Vagina (tissue), 2 donors: ENCODE results near the gene SRXN1. TPM values are rescaled to one million over a fixed set of nuclear protein-coding genes. Genes with fewer than 3 reads are reported as not detected.
A peak's percentile ranks its signal among the peaks of the same experiment; 100 is the strongest.

Source experiments
- DNase-seq, 2 donors: peaks; one replicate each; pipeline ENCODE4 v3.0.0-alpha.2; 2017; ENCODE audit errors: extremely low spot score in 2 of 2
- H3K27ac ChIP-seq: fragments of 200-600 bp; sonication (generic); one replicate; pipeline ENCODE4 v1.5.1; 2019
- H3K27me3 ChIP-seq: fragments of 200-600 bp; sonication (generic); one replicate; pipeline ENCODE4 v1.5.1; 2019
- H3K36me3 ChIP-seq, 2 donors: fragments of 200-600 bp; sonication (generic); one replicate each; pipeline ENCODE4 v1.5.1; 2017 to 2019
- H3K4me1 ChIP-seq: fragments of 200-600 bp; sonication (generic); one replicate; pipeline ENCODE4 v1.5.1; 2019
- H3K4me3 ChIP-seq, 2 donors: fragments of 200-600 bp; sonication (generic); 1 replicate in 1 of 2; 2 replicates in 1 of 2; pipeline ENCODE4 v1.5.1; 2016 to 2019
- H3K9me3 ChIP-seq: fragments of 200-600 bp; sonication (generic); one replicate; pipeline ENCODE4 v1.5.1; 2019
- POLR2A ChIP-seq, 2 donors: fragments of 450-650 bp; IDR thresholded peaks; one replicate each; pipeline ENCODE4 v1.6.1; 2017; ENCODE audit warnings: antibody characterized with exemption in 2 of 2, mild to moderate bottlenecking in 2 of 2, moderate library complexity in 2 of 2
- POLR2AphosphoS5 ChIP-seq, 2 donors: sonication (generic); formaldehyde crosslinking; IDR thresholded peaks; one replicate each; pipeline ENCODE4 v1.9.0; 2017; ENCODE audit warnings: antibody characterized with exemption in 2 of 2, mild to moderate bottlenecking in 2 of 2, low read depth in 1 of 2; ENCODE audit not compliant: insufficient read depth in 1 of 2
- intact Hi-C: fragments of 100-400 bp; cut with DNase I; formaldehyde crosslinking; loops from one replicate; pipeline ENCODE4 v1.15.1; 2023
- total RNA-seq: library from RNA; depleted of rRNA; stranded (reverse); fragments of >200 nt; gene quantifications from one replicate; pipeline ENCODE4 v1.2.3, GENCODE V29; 2016
- TF ChIP-seq, protein P1 (sequence below), 3 experiments: fragments of 450-650 bp in 2 of 3; fragments of 200-600 bp in 1 of 3; sonication (generic) in 1 of 3; IDR thresholded peaks; one replicate each; pipeline ENCODE4 v1.5.1; 2017 to 2019; ENCODE audit warnings: antibody characterized with exemption in 3 of 3, mild to moderate bottlenecking in 2 of 3, moderate library complexity in 2 of 3

Gene SRXN1
- total RNA-seq, 1 donor from 2014 or later, result 23.8 TPM

GRCh38 chr20:667351-668034 is 14.5 kb upstream of the SRXN1 start:
- Histone ChIP-seq H3K36me3 (no peaks in the 10 kb centered on the region), H3K27ac (no peak overlapping the region), H3K27me3 (peaks cover 6% of the 10 kb centered on the region), H3K4me3 (no peak overlapping the region), H3K4me1 (no peaks in the 10 kb centered on the region), H3K9me3 (no peaks in the 10 kb centered on the region)
- TF ChIP-seq, protein P1, sequence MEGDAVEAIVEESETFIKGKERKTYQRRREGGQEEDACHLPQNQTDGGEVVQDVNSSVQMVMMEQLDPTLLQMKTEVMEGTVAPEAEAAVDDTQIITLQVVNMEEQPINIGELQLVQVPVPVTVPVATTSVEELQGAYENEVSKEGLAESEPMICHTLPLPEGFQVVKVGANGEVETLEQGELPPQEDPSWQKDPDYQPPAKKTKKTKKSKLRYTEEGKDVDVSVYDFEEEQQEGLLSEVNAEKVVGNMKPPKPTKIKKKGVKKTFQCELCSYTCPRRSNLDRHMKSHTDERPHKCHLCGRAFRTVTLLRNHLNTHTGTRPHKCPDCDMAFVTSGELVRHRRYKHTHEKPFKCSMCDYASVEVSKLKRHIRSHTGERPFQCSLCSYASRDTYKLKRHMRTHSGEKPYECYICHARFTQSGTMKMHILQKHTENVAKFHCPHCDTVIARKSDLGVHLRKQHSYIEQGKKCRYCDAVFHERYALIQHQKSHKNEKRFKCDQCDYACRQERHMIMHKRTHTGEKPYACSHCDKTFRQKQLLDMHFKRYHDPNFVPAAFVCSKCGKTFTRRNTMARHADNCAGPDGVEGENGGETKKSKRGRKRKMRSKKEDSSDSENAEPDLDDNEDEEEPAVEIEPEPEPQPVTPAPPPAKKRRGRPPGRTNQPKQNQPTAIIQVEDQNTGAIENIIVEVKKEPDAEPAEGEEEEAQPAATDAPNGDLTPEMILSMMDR (IDR thresholded peaks at IDR 0.05), result peak; percentile 26 to 45 (median 36)
- no peak for TF ChIP-seq POLR2AphosphoS5 (IDR thresholded peaks at IDR 0.05; ENCODE audit: insufficient read depth in 1 of 2, low read depth in 1 of 2)
- no peak for DNase-seq
- intact Hi-C loops, result loop anchor here (1.0 kb wide), 1 partner anchor 110 kb away; no protein-coding TSS in a partner anchor

DNA sequence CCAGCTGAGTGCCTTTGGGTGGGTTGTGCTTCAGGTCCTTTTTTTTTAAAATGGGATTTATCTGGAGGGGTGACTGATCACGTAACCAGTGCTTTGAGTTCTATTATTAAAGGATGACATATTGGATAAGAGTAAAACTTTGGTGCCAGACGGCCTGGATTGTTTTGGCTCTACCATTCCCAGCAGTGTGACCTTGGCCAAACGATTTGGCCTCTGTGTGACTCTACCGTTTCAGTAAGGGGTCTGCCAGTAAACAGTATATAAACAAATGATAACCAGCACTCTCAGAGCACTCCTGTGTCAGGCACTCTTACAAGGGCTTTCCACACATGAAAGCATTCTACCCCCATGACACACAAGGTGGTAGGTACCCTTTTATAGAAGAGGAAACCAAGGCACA is 13.9 kb upstream of the SRXN1 start:
- Histone ChIP-seq H3K4me1 (peaks cover 5% of the 10 kb centered on the region), H3K9me3 (no peaks in the 10 kb centered on the region), H3K36me3 (no peaks in the 10 kb centered on the region), H3K4me3 (no peak overlapping the region), H3K27ac (no peak overlapping the region), H3K27me3 (peaks cover 8% of the 10 kb centered on the region)
- no peak for DNase-seq
- intact Hi-C loops, result no loop called here
- TF ChIP-seq POLR2AphosphoS5 (IDR thresholded peaks at IDR 0.05; ENCODE audit: insufficient read depth in 1 of 2, low read depth in 1 of 2), result no peak
- TF ChIP-seq, protein P1 (IDR thresholded peaks at IDR 0.05), result no peak
- TF ChIP-seq POLR2A (IDR thresholded peaks at IDR 0.05), result no peak

- no peak for DNase-seq
- TF ChIP-seq POLR2AphosphoS5 (IDR thresholded peaks at IDR 0.05; ENCODE audit: insufficient read depth in 1 of 2, low read depth in 1 of 2), result no peak
- no peak for TF ChIP-seq POLR2A (IDR thresholded peaks at IDR 0.05)
- peaks cover 9% of the 10 kb centered on the region for H3K27me3 ChIP-seq
- no peaks in the 10 kb centered on the region for H3K36me3 ChIP-seq
- no peaks in the 10 kb centered on the region for H3K9me3 ChIP-seq
- no peak overlapping the region for H3K4me3 ChIP-seq
- H3K4me1 ChIP-seq, result peaks cover 5% of the 10 kb centered on the region
- intact Hi-C loops, result no loop called here
- H3K27ac ChIP-seq, result no peak overlapping the region
Measured at GRCh38 chr20:665276-665675, 12.3 kb upstream of the SRXN1 start.

GRCh38 chr20:664576-664975 is 11.6 kb upstream of the SRXN1 start:
- no peak for DNase-seq
- no peak for TF ChIP-seq POLR2A (IDR thresholded peaks at IDR 0.05)
- TF ChIP-seq POLR2AphosphoS5 (IDR thresholded peaks at IDR 0.05; ENCODE audit: insufficient read depth in 1 of 2, low read depth in 1 of 2), result no peak
- TF ChIP-seq, protein P1 (IDR thresholded peaks at IDR 0.05), result no peak
- intact Hi-C loops, result no loop called here
- Histone ChIP-seq H3K36me3 (no peaks in the 10 kb centered on the region), H3K4me1 (peaks cover 5% of the 10 kb centered on the region), H3K27ac (no peak overlapping the region), H3K4me3 (no peak overlapping the region), H3K9me3 (no peaks in the 10 kb centered on the region), H3K27me3 (peaks cover 9% of the 10 kb centered on the region)

DNA sequence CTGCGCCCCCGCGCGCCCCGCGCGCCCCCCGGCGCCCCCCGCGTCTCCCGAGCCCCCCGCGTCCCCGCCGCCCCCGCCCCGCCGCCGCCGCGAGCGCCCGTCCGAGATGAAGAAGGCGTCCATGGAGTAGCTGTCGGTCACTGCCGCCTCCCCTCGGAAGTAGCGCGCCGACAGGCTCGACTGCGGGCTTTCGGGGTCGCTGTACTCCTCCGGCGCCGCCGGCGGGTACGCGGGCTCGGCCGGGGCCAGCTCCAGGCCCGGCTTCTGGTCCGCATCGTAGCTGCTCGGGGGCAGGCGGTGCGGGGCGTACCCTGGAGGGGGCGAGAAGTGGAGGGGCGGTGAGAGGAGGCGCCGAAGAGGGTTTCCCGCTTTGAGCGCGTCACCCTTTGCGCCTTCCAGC is 11.2 kb upstream of the SRXN1 start:
- peaks cover 9% of the 10 kb centered on the region for H3K27me3 ChIP-seq
- intact Hi-C loops, result no loop called here

More for the DNA sequence above, 11.2 kb upstream of the SRXN1 start:
- Histone ChIP-seq H3K4me3 (no peak overlapping the region), H3K9me3 (no peaks in the 10 kb centered on the region), H3K27ac (no peak overlapping the region), H3K4me1 (peaks cover 5% of the 10 kb centered on the region), H3K36me3 (no peaks in the 10 kb centered on the region)
- TF ChIP-seq, protein P1 (IDR thresholded peaks at IDR 0.05), result no peak
- TF ChIP-seq POLR2A (IDR thresholded peaks at IDR 0.05) (no peak), POLR2AphosphoS5 (IDR thresholded peaks at IDR 0.05; ENCODE audit: insufficient read depth in 1 of 2, low read depth in 1 of 2) (no peak)
- no peak for DNase-seq
